HepG2 (cell line): ENCODE results near the gene NDOR1. TPM values are rescaled to one million over a fixed set of nuclear protein-coding genes. Genes with fewer than 3 reads are reported as not detected.
A peak's percentile ranks its signal among the peaks of the same experiment; 100 is the strongest.

Experiments used
- CSRNP2 ChIP-seq: sonication (generic); formaldehyde crosslinking; conservative IDR thresholded peaks from 2 replicates; pipeline ENCODE4 v1.8.0; 2022; ENCODE audit warnings: low read depth, missing genetic modification reagents
- HES4 ChIP-seq: sonication (generic); formaldehyde crosslinking; IDR thresholded peaks from 2 replicates; pipeline ENCODE4 v1.9.0; 2021; ENCODE audit warnings: mild to moderate bottlenecking, missing genetic modification reagents, borderline replicate concordance
- MNT ChIP-seq: fragments of 450-650 bp; IDR thresholded peaks from 2 replicates; pipeline ENCODE4 v1.6.1; 2016
- RORA ChIP-seq: sonication (generic); formaldehyde crosslinking; IDR thresholded peaks from 2 replicates; pipeline ENCODE4 v1.5.0; 2020; ENCODE audit warnings: mild to moderate bottlenecking, missing genetic modification reagents, moderate library complexity
- SNAPC4 ChIP-seq: sonication (generic); formaldehyde crosslinking; IDR thresholded peaks from 2 replicates; pipeline ENCODE4 v1.4.0; 2020; ENCODE audit warnings: mild to moderate bottlenecking, missing genetic modification reagents
- TAF1 ChIP-seq: sonication (generic); formaldehyde crosslinking; IDR thresholded peaks from 2 replicates; pipeline ENCODE4 v1.4.0; 2020; ENCODE audit warnings: missing genetic modification reagents
- UBTF ChIP-seq: sonication (generic); formaldehyde crosslinking; IDR thresholded peaks from 2 replicates; pipeline ENCODE4 v1.4.0; 2020; ENCODE audit warnings: mild to moderate bottlenecking, missing genetic modification reagents
- ZBTB1 ChIP-seq: sonication (generic); formaldehyde crosslinking; IDR thresholded peaks from 2 replicates; pipeline ENCODE4 v1.4.0; 2020; ENCODE audit warnings: missing genetic modification reagents, borderline replicate concordance
- ZNF678 ChIP-seq: sonication (generic); formaldehyde crosslinking; IDR thresholded peaks from 2 replicates; pipeline ENCODE4 v1.4.0; 2020; ENCODE audit warnings: mild to moderate bottlenecking, missing genetic modification reagents
- polyA plus RNA-seq, 8 experiments: library from polyadenylated mRNA; depleted of rRNA in 3 of 8; stranded (reverse) in 7 of 8; unstranded in 1 of 8; fragments of >200 nt; fragmentation: Illumina TruSeq in 4 of 8; extraction: Trizol in 4 of 8; gene quantifications; 2 replicates each; pipeline versions ENCODE4 v1.2.1 to v1.2.3, GENCODE V29; 2011 to 2016; ENCODE audit warnings: low read depth in 4 of 8, missing spikeins in 1 of 8, mixed read lengths in 1 of 8; ENCODE audit not compliant: insufficient read depth in 1 of 8
- total RNA-seq, 5 experiments: library from RNA; depleted of rRNA; stranded (reverse); fragments of >200 nt; fragmentation: Illumina TruSeq; extraction: Trizol; gene quantifications; 2 replicates each; pipeline ENCODE4 v1.2.3, GENCODE V29; 2016; ENCODE audit warnings: low read depth in 1 of 5
- TF ChIP-seq, protein P1 (sequence below): IDR thresholded peaks from 2 replicates; pipeline ENCODE4 v1.6.1; 2016; ENCODE audit warnings: low read depth, missing genetic modification reagents, missing compliant biosample characterization

The NDOR1 gene
- total and polyA plus RNA-seq, 2 of the 13 experiments (the other 11 are each of a cell fraction or from before 2014, with no cell fraction given) = 3.6 to 8.7 TPM

DNA sequence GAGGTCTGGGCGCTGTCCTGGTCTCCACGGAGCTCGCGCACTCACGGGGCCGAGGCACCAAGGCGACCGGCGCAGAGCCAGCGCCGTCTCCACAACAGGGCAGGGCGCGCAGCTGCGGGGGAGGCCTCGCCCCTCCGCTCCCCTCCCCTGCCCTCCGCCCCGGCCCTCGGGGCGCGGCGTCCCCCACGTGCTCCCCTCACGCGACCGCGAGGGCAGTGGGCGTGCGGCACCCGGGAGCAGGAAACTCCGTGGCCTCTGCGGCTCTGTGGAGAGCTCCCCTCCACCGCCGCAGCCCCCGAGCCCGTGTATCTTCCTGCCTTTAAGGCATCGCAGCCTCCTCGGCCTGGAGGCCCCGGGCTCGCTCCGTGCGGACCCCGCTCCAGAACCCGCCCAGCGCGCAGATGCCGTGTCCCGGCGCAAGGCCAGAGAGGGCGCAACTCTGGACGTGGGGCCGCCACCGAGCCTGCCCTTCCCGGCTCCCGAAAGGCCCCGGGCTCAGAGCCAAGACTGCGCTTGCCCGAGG is 34.9 kb downstream of the NDOR1 start (continued):
- TF ChIP-seq CSRNP2 (CRISPR knock-in tag) (no peak), MNT (peak; percentile 60), UBTF (CRISPR knock-in tag) (peak; percentile 99), RORA (CRISPR knock-in tag) (no peak), ZBTB1 (no peak), TAF1 (CRISPR knock-in tag) (peak; percentile 11; the same call in 1 of the 2 replicates), ZNF678 (CRISPR knock-in tag) (0 out of 2 replicates have a peak, but pooled peaks have one; percentile 54), HES4 (CRISPR knock-in tag) (peak; percentile 91), SNAPC4 (CRISPR knock-in tag) (no peak)
- TF ChIP-seq, protein P1, sequence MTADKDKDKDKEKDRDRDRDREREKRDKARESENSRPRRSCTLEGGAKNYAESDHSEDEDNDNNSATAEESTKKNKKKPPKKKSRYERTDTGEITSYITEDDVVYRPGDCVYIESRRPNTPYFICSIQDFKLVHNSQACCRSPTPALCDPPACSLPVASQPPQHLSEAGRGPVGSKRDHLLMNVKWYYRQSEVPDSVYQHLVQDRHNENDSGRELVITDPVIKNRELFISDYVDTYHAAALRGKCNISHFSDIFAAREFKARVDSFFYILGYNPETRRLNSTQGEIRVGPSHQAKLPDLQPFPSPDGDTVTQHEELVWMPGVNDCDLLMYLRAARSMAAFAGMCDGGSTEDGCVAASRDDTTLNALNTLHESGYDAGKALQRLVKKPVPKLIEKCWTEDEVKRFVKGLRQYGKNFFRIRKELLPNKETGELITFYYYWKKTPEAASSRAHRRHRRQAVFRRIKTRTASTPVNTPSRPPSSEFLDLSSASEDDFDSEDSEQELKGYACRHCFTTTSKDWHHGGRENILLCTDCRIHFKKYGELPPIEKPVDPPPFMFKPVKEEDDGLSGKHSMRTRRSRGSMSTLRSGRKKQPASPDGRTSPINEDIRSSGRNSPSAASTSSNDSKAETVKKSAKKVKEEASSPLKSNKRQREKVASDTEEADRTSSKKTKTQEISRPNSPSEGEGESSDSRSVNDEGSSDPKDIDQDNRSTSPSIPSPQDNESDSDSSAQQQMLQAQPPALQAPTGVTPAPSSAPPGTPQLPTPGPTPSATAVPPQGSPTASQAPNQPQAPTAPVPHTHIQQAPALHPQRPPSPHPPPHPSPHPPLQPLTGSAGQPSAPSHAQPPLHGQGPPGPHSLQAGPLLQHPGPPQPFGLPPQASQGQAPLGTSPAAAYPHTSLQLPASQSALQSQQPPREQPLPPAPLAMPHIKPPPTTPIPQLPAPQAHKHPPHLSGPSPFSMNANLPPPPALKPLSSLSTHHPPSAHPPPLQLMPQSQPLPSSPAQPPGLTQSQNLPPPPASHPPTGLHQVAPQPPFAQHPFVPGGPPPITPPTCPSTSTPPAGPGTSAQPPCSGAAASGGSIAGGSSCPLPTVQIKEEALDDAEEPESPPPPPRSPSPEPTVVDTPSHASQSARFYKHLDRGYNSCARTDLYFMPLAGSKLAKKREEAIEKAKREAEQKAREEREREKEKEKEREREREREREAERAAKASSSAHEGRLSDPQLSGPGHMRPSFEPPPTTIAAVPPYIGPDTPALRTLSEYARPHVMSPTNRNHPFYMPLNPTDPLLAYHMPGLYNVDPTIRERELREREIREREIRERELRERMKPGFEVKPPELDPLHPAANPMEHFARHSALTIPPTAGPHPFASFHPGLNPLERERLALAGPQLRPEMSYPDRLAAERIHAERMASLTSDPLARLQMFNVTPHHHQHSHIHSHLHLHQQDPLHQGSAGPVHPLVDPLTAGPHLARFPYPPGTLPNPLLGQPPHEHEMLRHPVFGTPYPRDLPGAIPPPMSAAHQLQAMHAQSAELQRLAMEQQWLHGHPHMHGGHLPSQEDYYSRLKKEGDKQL (CRISPR knock-in tag) = no peak
